B cell (primary cell): ENCODE data around the gene KIF17. TPM values are rescaled to one million over a fixed set of nuclear protein-coding genes. Genes with fewer than 3 reads are reported as not detected.

Source experiments
- ATAC-seq: fragments of 200-7000 bp; cut with Tn5 transposase; one replicate; pipeline ENCODE4 v1.10.0; 2021; ENCODE audit warnings: low read depth, mild to moderate bottlenecking, moderate number of reproducible peaks, moderate library complexity
- CTCF ChIA-PET: fragments of 350-600 bp; sonication (Branson Sonifier 250); formaldehyde crosslinking; loops from one replicate; lab custom pipeline; 2021; ENCODE audit warnings: antibody characterized with exemption, inconsistent platforms; lab: Charles Lee
- POLR2A ChIA-PET: fragments of 350-600 bp; sonication (Branson Sonifier 250); formaldehyde crosslinking; loops from one replicate; lab custom pipeline; 2021; ENCODE audit warnings: antibody characterized with exemption; lab: Charles Lee
- DNase-seq: peaks from one replicate; pipeline ENCODE4 v3.0.0; 2013
- H2AFZ ChIP-seq: 2 replicates; pipeline ENCODE4 v1.6.1; 2012; ENCODE audit warnings: mild to moderate bottlenecking, low read depth, low read length; ENCODE audit not compliant: insufficient read depth, poor library complexity, severe bottlenecking
- H3K27ac ChIP-seq, 2 donors: 1 replicate in 1 of 2; 2 replicates in 1 of 2; pipeline ENCODE4 v1.5.1; 2012 to 2013; ENCODE audit warnings: low read length in 2 of 2, mild to moderate bottlenecking in 2 of 2, moderate library complexity in 1 of 2
- H3K27me3 ChIP-seq, 4 experiments: fragments of 200-600 bp in 1 of 4; sonication (generic) in 1 of 4; replicated peaks in 1 of 4; 1 replicate in 2 of 4; 2 replicates in 2 of 4; pipeline versions ENCODE4 v1.6.1 to v1.7.0; 2013 to 2016; ENCODE audit warnings: low read length in 3 of 4, mild to moderate bottlenecking in 2 of 4, mixed read lengths in 1 of 4, moderate library complexity in 1 of 4; ENCODE audit not compliant: insufficient read depth in 4 of 4, control insufficient read depth in 3 of 4; ENCODE audit errors: control extremely low read depth in 1 of 4
- H3K36me3 ChIP-seq, 2 experiments: replicated peaks in 1 of 2; 1 replicate in 1 of 2; 2 replicates in 1 of 2; pipeline versions ENCODE4 v1.6.1 to v1.7.1; 2013; ENCODE audit warnings: low read length in 1 of 2; ENCODE audit not compliant: insufficient read depth in 2 of 2, control insufficient read depth in 1 of 2; ENCODE audit errors: control extremely low read depth in 1 of 2, extremely low read depth in 1 of 2
- H3K4me1 ChIP-seq, 2 donors: fragments of 200-600 bp in 1 of 2; sonication (generic) in 1 of 2; 1 replicate in 1 of 2; 2 replicates in 1 of 2; pipeline versions ENCODE4 v1.5.1 to v1.6.1; 2013 to 2017; ENCODE audit warnings: low read length in 2 of 2; ENCODE audit not compliant: control insufficient read depth in 2 of 2, insufficient read depth in 2 of 2
- H3K4me2 ChIP-seq: replicated peaks from 2 replicates; pipeline ENCODE3; 2012; ENCODE audit warnings: mild to moderate bottlenecking, low read depth, low read length; ENCODE audit not compliant: poor library complexity, severe bottlenecking
- H3K4me3 ChIP-seq, 5 experiments: fragments of 200-600 bp in 1 of 5; sonication (generic) in 1 of 5; 1 replicate in 3 of 5; 2 replicates in 2 of 5; pipeline versions ENCODE4 v1.5.1 to v1.7.0; 2011 to 2016; ENCODE audit warnings: low read length in 4 of 5, mild to moderate bottlenecking in 4 of 5, low read depth in 2 of 5, control low read depth in 1 of 5, moderate library complexity in 1 of 5; ENCODE audit not compliant: insufficient read depth in 1 of 5; ENCODE audit errors: control extremely low read depth in 1 of 5, extremely low read depth in 1 of 5
- H3K79me2 ChIP-seq: fragments of 200-600 bp; sonication (generic); one replicate; pipeline ENCODE4 v1.6.0; 2016; ENCODE audit warnings: low read length; ENCODE audit not compliant: control insufficient read depth, insufficient read depth
- H3K9ac ChIP-seq: fragments of 200-600 bp; sonication (generic); 2 replicates; pipeline ENCODE4 v1.6.1; 2017; ENCODE audit warnings: mild to moderate bottlenecking, low read length, moderate library complexity
- H3K9me3 ChIP-seq, 3 donors: one replicate each; pipeline versions ENCODE4 v1.6.1 to v1.7.1; 2013; ENCODE audit warnings: low read length in 2 of 3; ENCODE audit not compliant: control insufficient read depth in 2 of 3, insufficient read depth in 1 of 3; ENCODE audit errors: control extremely low read depth in 1 of 3
- H4K20me1 ChIP-seq: 2 replicates; pipeline ENCODE4 v1.6.0; 2012; ENCODE audit warnings: mild to moderate bottlenecking, low read length; ENCODE audit not compliant: insufficient read depth, control insufficient read depth, poor library complexity, severe bottlenecking
- H3K27ac Mint-ChIP-seq: one replicate; pipeline ENCODE4 v1.8.0; 2021; ENCODE audit warnings: mixed read lengths
- H3K27me3 Mint-ChIP-seq: one replicate; pipeline ENCODE4 v1.8.0; 2021; ENCODE audit warnings: mixed read lengths
- H3K4me1 Mint-ChIP-seq: one replicate; pipeline ENCODE4 v1.8.0; 2021; ENCODE audit warnings: mixed read lengths
- H3K4me3 Mint-ChIP-seq: one replicate; pipeline ENCODE4 v1.8.0; 2021; ENCODE audit warnings: mixed read lengths
- H3K9me3 Mint-ChIP-seq: one replicate; pipeline ENCODE4 v1.8.0; 2022; ENCODE audit warnings: mixed read lengths; ENCODE audit not compliant: insufficient read depth
- CTCF ChIP-seq: fragments of 200-600 bp; IDR thresholded peaks from one replicate; pipeline ENCODE4 v1.8.0; 2022; ENCODE audit warnings: antibody characterized with exemption, mild to moderate bottlenecking
- EZH2 ChIP-seq: IDR thresholded peaks from 2 replicates; pipeline ENCODE4 v1.6.1; 2012; ENCODE audit warnings: borderline replicate concordance, low read depth, mild to moderate bottlenecking, moderate library complexity, low read length; ENCODE audit not compliant: insufficient read depth, poor library complexity, severe bottlenecking
- WGBS: methylation state at CpG from one replicate; pipeline ENCODE4 v1.1.5; 2013; ENCODE audit warnings: missing lambda C conversion rate; ENCODE audit not compliant: insufficient coverage; 5-methylcytosine and 5-hydroxymethylcytosine counted together
- intact Hi-C: fragments of 100-400 bp; cut with micrococcal nuclease; formaldehyde crosslinking; loops from one replicate; pipeline ENCODE4 v1.10.0; 2022
- polyA plus RNA-seq: library from polyadenylated mRNA; depleted of rRNA; stranded (reverse); fragments of >200 nt; gene quantifications from 2 replicates; pipeline ENCODE4 v1.2.3, GENCODE V29; 2012
- total RNA-seq, 2 donors: library from RNA; stranded (reverse); fragments of 120-200 nt in 1 of 2; gene quantifications; 1 replicate in 1 of 2; 2 replicates in 1 of 2; pipeline versions ENCODE4 v1.2.3 to v1.2.4, GENCODE V29; 2013 to 2022

KIF17 gene
- total and polyA plus RNA-seq, 2 donors (not counting 1 experiment from before 2014, with no cell fraction given), result not detected

DNA sequence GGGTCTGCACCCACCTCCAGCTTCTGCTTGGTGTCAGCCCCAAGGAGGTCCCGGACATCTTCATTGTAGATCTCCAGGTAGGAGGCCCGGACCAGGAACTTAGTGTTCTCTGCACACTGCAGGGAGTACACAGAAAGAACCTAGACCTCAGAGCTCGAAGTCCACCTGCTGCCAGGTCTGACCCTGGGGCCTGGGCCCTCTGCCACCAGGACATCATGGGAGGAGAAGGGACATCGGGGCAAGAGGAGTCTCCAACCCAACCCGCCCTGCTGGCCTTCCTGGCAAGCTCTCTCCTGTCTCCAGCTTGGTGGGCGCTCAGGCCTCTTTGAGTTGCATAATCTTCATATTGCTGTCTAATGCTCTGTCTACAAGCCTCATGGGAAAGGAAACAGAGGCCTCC, 4.4 kb downstream of the KIF17 start:
- intact Hi-C loops, result no loop called here

DNA sequence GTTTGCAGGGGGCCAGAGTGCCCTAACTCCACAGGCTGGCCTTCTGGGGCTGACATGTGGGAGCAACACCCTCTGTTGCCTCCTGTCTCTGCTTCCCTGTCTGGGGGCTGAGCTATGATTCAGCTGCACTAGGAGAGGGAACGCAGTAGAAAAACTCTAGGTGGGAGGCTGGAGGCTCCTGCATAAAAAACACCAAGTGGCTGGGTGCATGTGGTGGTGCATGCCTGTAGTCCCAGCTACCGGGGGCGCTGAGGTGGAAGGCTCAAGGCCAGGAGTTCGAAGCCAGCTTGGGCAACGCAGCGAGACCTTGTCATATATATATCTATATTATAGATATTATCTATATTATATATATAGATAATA, 5.6 kb downstream of the KIF17 start:
- TF ChIP-seq CTCF (no peak), EZH2 (no peak)
- H3K9me3 Mint-ChIP-seq, result peaks cover under 1% of the 10 kb centered on the region
- Histone ChIP-seq H4K20me1 (no peaks in the 10 kb centered on the region), H3K9me3 (peaks cover 0 to 4% (median 0%) of the 10 kb centered on the region in 3 donors), H3K4me1 (peaks cover 1% of the 10 kb centered on the region in 2 donors), H3K27me3 (peaks cover 0 to 28% (median 10%) of the 10 kb centered on the region in 4 experiments), H3K9ac (no peak overlapping the region), H3K4me3 (no peak overlapping the region), H3K36me3 (no peaks in the 10 kb centered on the region), H3K27ac (no peak overlapping the region), H3K79me2 (no peaks in the 10 kb centered on the region), H3K4me2 (no peak overlapping the region), H2AFZ (no peak overlapping the region)
- POLR2A ChIA-PET, result no interaction called here
- no peak overlapping the region for H3K27ac Mint-ChIP-seq
- DNase-seq (no peak), ATAC-seq (no peak)
- no peak overlapping the region for H3K4me3 Mint-ChIP-seq
- CTCF ChIA-PET, result no interaction called here
- intact Hi-C loops, result no loop called here
- peaks cover 4% of the 10 kb centered on the region for H3K4me1 Mint-ChIP-seq
- peaks cover 18% of the 10 kb centered on the region for H3K27me3 Mint-ChIP-seq
- 83% methylated on average over 1 of the region's 6 CpGs for WGBS

More for the DNA sequence above, 4.4 kb downstream of the KIF17 start:
- POLR2A ChIA-PET, result no interaction called here
- Histone ChIP-seq H3K36me3 (no peaks in the 10 kb centered on the region), H3K27ac (no peak overlapping the region), H3K27me3 (peaks cover 0 to 35% (median 13%) of the 10 kb centered on the region in 4 experiments), H4K20me1 (no peaks in the 10 kb centered on the region), H3K9ac (no peak overlapping the region), H3K79me2 (no peaks in the 10 kb centered on the region), H3K4me3 (no peak overlapping the region), H3K9me3 (peaks cover 0 to 7% (median 0%) of the 10 kb centered on the region in 3 donors), H3K4me2 (no peak overlapping the region), H3K4me1 (peaks cover 7 to 9% of the 10 kb centered on the region in 2 donors), H2AFZ (no peak overlapping the region)
- Mint-ChIP-seq H3K27me3 (peaks cover 17% of the 10 kb centered on the region), H3K4me1 (peaks cover 8% of the 10 kb centered on the region), H3K27ac (no peak overlapping the region), H3K9me3 (no peaks in the 10 kb centered on the region), H3K4me3 (no peak overlapping the region)
- CTCF ChIA-PET, result interaction anchor here (1.7 kb wide), 1 partner anchor 17 kb away, joined by 4 read pairs; no protein-coding TSS in a partner anchor
- no peak for ATAC-seq
- WGBS, result 93% methylated on average over 5 of the region's 6 CpGs
- TF ChIP-seq EZH2 (no peak), CTCF (no peak)
- DNase-seq, result no peak
